H9 (cell line): ENCODE measurements around the gene RNPS1. TPM values are rescaled to one million over a fixed set of nuclear protein-coding genes. Genes with fewer than 3 reads are reported as not detected.

Experiments used
- DNase-seq: peaks from one replicate; pipeline ENCODE4 v3.0.0-alpha.2; 2017
- H2AFZ ChIP-seq: one replicate; pipeline ENCODE4 v1.6.1; 2013; ENCODE audit warnings: mild to moderate bottlenecking, low read length, control low read depth, moderate library complexity
- H2AK5ac ChIP-seq: 2 replicates; pipeline ENCODE4 v1.6.1; 2013; ENCODE audit warnings: low read length, control low read depth, mixed read lengths; ENCODE audit not compliant: insufficient read length
- H2BK120ac ChIP-seq: one replicate; pipeline ENCODE4 v1.6.1; 2013; ENCODE audit warnings: low read depth, mild to moderate bottlenecking, low read length, control low read depth, inconsistent platforms; ENCODE audit not compliant: poor library complexity, severe bottlenecking
- H2BK12ac ChIP-seq: 2 replicates; pipeline ENCODE4 v1.6.1; 2013; ENCODE audit warnings: low read length, control low read depth, mixed read lengths, low read depth; ENCODE audit not compliant: insufficient read length
- H2BK15ac ChIP-seq: 2 replicates; pipeline ENCODE4 v1.6.1; 2013; ENCODE audit warnings: low read depth, low read length, control low read depth
- H2BK20ac ChIP-seq: one replicate; pipeline ENCODE4 v1.6.1; 2013; ENCODE audit warnings: low read depth, mild to moderate bottlenecking, low read length, control low read depth, inconsistent platforms; ENCODE audit not compliant: poor library complexity, severe bottlenecking
- H2BK5ac ChIP-seq: 2 replicates; pipeline ENCODE4 v1.6.1; 2013; ENCODE audit warnings: low read length, control low read depth, mixed read lengths; ENCODE audit not compliant: insufficient read length
- H3K14ac ChIP-seq: 2 replicates; pipeline ENCODE4 v1.6.1; 2013; ENCODE audit warnings: low read length, control low read depth; ENCODE audit not compliant: insufficient read depth
- H3K18ac ChIP-seq: 2 replicates; pipeline ENCODE4 v1.6.1; 2013; ENCODE audit warnings: low read depth, mild to moderate bottlenecking, mixed read lengths, low read length, control low read depth; ENCODE audit not compliant: insufficient read length
- H3K23ac ChIP-seq: 2 replicates; pipeline ENCODE4 v1.6.1; 2013; ENCODE audit warnings: low read length, control low read depth, mixed read lengths, low read depth; ENCODE audit not compliant: insufficient read length
- H3K23me2 ChIP-seq: 2 replicates; pipeline ENCODE4 v1.6.1; 2013; ENCODE audit warnings: low read depth, mild to moderate bottlenecking, mixed read lengths, low read length, control low read depth; ENCODE audit not compliant: insufficient read length, poor library complexity, severe bottlenecking
- H3K27ac ChIP-seq: 2 replicates; pipeline ENCODE4 v1.5.1; 2013; ENCODE audit warnings: low read length, control low read depth, mixed read lengths, low read depth; ENCODE audit not compliant: insufficient read length
- H3K27me3 ChIP-seq: 2 replicates; pipeline ENCODE4 v1.6.1; 2013; ENCODE audit warnings: low read length, control low read depth, inconsistent platforms; ENCODE audit not compliant: insufficient read depth
- H3K4ac ChIP-seq: 2 replicates; pipeline ENCODE4 v1.6.1; 2013; ENCODE audit warnings: low read depth, mild to moderate bottlenecking, control low read depth, inconsistent platforms, low read length, moderate library complexity
- H3K4me1 ChIP-seq: 2 replicates; pipeline ENCODE4 v1.6.1; 2013; ENCODE audit warnings: low read length, control low read depth, inconsistent platforms; ENCODE audit not compliant: insufficient read depth
- H3K4me2 ChIP-seq: 2 replicates; pipeline ENCODE4 v1.6.1; 2013; ENCODE audit warnings: low read length, control low read depth, mixed read lengths; ENCODE audit not compliant: insufficient read length, insufficient read depth
- H3K56ac ChIP-seq: 2 replicates; pipeline ENCODE4 v1.6.1; 2013; ENCODE audit warnings: low read depth, mild to moderate bottlenecking, mixed read lengths, low read length, control low read depth; ENCODE audit not compliant: insufficient read length
- H3K79me1 ChIP-seq: 2 replicates; pipeline ENCODE4 v1.6.1; 2013; ENCODE audit warnings: low read depth, mild to moderate bottlenecking, moderate library complexity, low read length, control low read depth, inconsistent platforms; ENCODE audit not compliant: insufficient read depth, poor library complexity, severe bottlenecking
- H3K79me2 ChIP-seq: 2 replicates; pipeline ENCODE4 v1.6.1; 2013; ENCODE audit warnings: low read length, control low read depth, inconsistent platforms; ENCODE audit not compliant: insufficient read depth
- H3K9ac ChIP-seq: 2 replicates; pipeline ENCODE4 v1.6.1; 2013; ENCODE audit warnings: low read length, control low read depth, mixed read lengths; ENCODE audit not compliant: insufficient read length; ENCODE audit errors: extremely low read depth
- H3K9me3 ChIP-seq: one replicate; pipeline ENCODE4 v1.6.1; 2013; ENCODE audit warnings: low read depth, low read length, inconsistent platforms; ENCODE audit not compliant: control insufficient read depth
- H3T11ph ChIP-seq: one replicate; pipeline ENCODE4 v1.6.1; 2013; ENCODE audit warnings: mild to moderate bottlenecking, low read length, control low read depth, inconsistent platforms
- H4K20me1 ChIP-seq: one replicate; pipeline ENCODE4 v1.6.1; 2013; ENCODE audit not compliant: control insufficient read depth, insufficient read length, insufficient read depth
- H4K5ac ChIP-seq: 2 replicates; pipeline ENCODE4 v1.6.1; 2013; ENCODE audit warnings: low read depth, mild to moderate bottlenecking, mixed read lengths, low read length, control low read depth; ENCODE audit not compliant: insufficient read length
- H4K8ac ChIP-seq: replicated peaks from 2 replicates; pipeline ENCODE4 v1.6.1; 2013; ENCODE audit warnings: low read length, control low read depth, mixed read lengths, low read depth; ENCODE audit not compliant: insufficient read length
- H4K91ac ChIP-seq: 2 replicates; pipeline ENCODE4 v1.6.1; 2013; ENCODE audit warnings: low read depth, mild to moderate bottlenecking, moderate library complexity, mixed read lengths, low read length, control low read depth; ENCODE audit not compliant: insufficient read length
- H3K27ac Mint-ChIP-seq, 3 experiments: 2 replicates in 2 of 3; 3 replicates in 1 of 3; pipeline ENCODE4 v1.8.0; 2020 to 2021; ENCODE audit warnings: mixed read lengths in 3 of 3, mild to moderate bottlenecking in 1 of 3, moderate library complexity in 1 of 3
- H3K27me3 Mint-ChIP-seq: 2 replicates; pipeline ENCODE4 v1.8.0; 2021; ENCODE audit warnings: low read depth, mild to moderate bottlenecking, moderate library complexity, mixed read lengths
- H3K36me3 Mint-ChIP-seq, 3 experiments: 2 replicates in 2 of 3; 3 replicates in 1 of 3; pipeline ENCODE4 v1.8.0; 2020 to 2021; ENCODE audit warnings: low read depth in 3 of 3, mixed read lengths in 3 of 3; ENCODE audit not compliant: insufficient read depth in 1 of 3
- H3K4me1 Mint-ChIP-seq, 2 experiments: 2 replicates each; pipeline ENCODE4 v1.8.0; 2020; ENCODE audit warnings: mixed read lengths in 2 of 2
- H3K4me3 Mint-ChIP-seq, 2 experiments: 2 replicates in 1 of 2; 3 replicates in 1 of 2; pipeline ENCODE4 v1.8.0; 2020 to 2021; ENCODE audit warnings: mild to moderate bottlenecking in 2 of 2, mixed read lengths in 2 of 2, moderate library complexity in 1 of 2
- H3K9me3 Mint-ChIP-seq, 2 experiments: 2 replicates in 1 of 2; 3 replicates in 1 of 2; pipeline ENCODE4 v1.8.0; 2020; ENCODE audit warnings: mild to moderate bottlenecking in 2 of 2, mixed read lengths in 2 of 2, moderate library complexity in 1 of 2
- WGBS: extraction: QIAGEN DNeasy Blood & Tissue Kit; methylation state at CpG from one replicate; pipeline ENCODE4 v1.1.7; 2013; ENCODE audit warnings: missing lambda C conversion rate, low lambda C conversion rate, mixed read lengths; ENCODE audit not compliant: insufficient read length; ENCODE audit errors: extremely low coverage; 5-methylcytosine and 5-hydroxymethylcytosine counted together
- total RNA-seq: library from RNA; stranded (reverse); gene quantifications from 2 replicates; pipeline ENCODE4 v1.2.1, GENCODE V29; 2021
- TF ChIP-seq, protein P1 (sequence below): fragments of 200-600 bp; sonication (generic); conservative IDR thresholded peaks from 3 replicates; pipeline ENCODE4 v1.8.0; 2021; ENCODE audit warnings: antibody characterized with exemption, mild to moderate bottlenecking

The RNPS1 gene
- total RNA-seq, 1 experiment from 2014 or later: 384 TPM

DNA sequence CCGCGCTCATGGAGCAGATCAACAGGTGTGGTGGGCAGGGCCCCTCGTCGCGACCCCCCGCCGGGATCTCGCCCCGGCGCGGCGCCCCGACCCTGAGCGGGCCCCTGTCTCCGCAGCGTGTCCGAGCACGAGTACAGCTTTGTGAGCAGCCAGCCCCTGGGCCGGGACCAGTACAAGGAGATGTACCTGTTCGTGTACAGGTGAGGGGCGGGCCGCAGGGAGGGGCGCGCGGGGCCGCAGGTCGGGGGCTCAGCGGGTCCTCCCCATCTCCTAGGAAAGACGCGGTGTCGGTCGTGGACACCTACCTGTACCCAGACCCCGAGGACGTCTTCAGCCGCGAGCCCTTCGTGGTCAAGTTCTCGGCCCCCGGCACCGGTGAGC lies 30.8 kb downstream of the RNPS1 start:
- no peaks in the 10 kb centered on the region for H3K9me3 Mint-ChIP-seq
- no peak for DNase-seq
- peaks cover 13% of the 10 kb centered on the region for H3K23me2 ChIP-seq
- no peaks in the 10 kb centered on the region for H3K79me2 ChIP-seq
- no CpG with 5 or more reads among the region's 40 CpGs for WGBS
- H2BK12ac ChIP-seq: no peak overlapping the region
- no peak overlapping the region for H4K91ac ChIP-seq
- H2BK20ac ChIP-seq: no peak overlapping the region
- H3K9me3 ChIP-seq: no peaks in the 10 kb centered on the region
- H3K4me1 ChIP-seq: no peaks in the 10 kb centered on the region
- no peak overlapping the region for H2BK120ac ChIP-seq
- no peak overlapping the region for H3K23ac ChIP-seq
- H3K56ac ChIP-seq: no peak overlapping the region
- H3K4ac ChIP-seq: no peak overlapping the region
- H2AK5ac ChIP-seq: no peak overlapping the region
- peaks cover 2 to 28% (median 5%) of the 10 kb centered on the region in 3 experiments; a peak in 5 of 7 replicates for H3K36me3 Mint-ChIP-seq
- H3T11ph ChIP-seq: no peak overlapping the region
- peak overlapping the region; percentile 42 to 72; a peak in 4 of 5 replicates for H3K4me3 Mint-ChIP-seq
- H3K27ac Mint-ChIP-seq: no peak overlapping the region
- H2BK5ac ChIP-seq: no peak overlapping the region
- no peak overlapping the region for H2BK15ac ChIP-seq
- no peak overlapping the region for H2AFZ ChIP-seq
- no peak overlapping the region for H4K5ac ChIP-seq
- H4K20me1 ChIP-seq: no peaks in the 10 kb centered on the region
- H3K27me3 Mint-ChIP-seq: peaks cover 16% of the 10 kb centered on the region
- peaks cover 2% of the 10 kb centered on the region; the same call in 1 of the 2 replicates for H3K27me3 ChIP-seq
- H3K4me1 Mint-ChIP-seq: peaks cover 0 to 3% of the 10 kb centered on the region in 2 experiments; a peak in 1 of 4 replicates
- no peak overlapping the region for H3K27ac ChIP-seq
- H4K8ac ChIP-seq: no peak overlapping the region
- H3K9ac ChIP-seq: no peak overlapping the region
- no peak overlapping the region for H3K18ac ChIP-seq
- H3K4me2 ChIP-seq: peak overlapping the region; percentile 67
- TF ChIP-seq, protein P1, sequence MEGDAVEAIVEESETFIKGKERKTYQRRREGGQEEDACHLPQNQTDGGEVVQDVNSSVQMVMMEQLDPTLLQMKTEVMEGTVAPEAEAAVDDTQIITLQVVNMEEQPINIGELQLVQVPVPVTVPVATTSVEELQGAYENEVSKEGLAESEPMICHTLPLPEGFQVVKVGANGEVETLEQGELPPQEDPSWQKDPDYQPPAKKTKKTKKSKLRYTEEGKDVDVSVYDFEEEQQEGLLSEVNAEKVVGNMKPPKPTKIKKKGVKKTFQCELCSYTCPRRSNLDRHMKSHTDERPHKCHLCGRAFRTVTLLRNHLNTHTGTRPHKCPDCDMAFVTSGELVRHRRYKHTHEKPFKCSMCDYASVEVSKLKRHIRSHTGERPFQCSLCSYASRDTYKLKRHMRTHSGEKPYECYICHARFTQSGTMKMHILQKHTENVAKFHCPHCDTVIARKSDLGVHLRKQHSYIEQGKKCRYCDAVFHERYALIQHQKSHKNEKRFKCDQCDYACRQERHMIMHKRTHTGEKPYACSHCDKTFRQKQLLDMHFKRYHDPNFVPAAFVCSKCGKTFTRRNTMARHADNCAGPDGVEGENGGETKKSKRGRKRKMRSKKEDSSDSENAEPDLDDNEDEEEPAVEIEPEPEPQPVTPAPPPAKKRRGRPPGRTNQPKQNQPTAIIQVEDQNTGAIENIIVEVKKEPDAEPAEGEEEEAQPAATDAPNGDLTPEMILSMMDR: no peak
- no peaks in the 10 kb centered on the region for H3K79me1 ChIP-seq
- no peak overlapping the region; the same call in 1 of the 2 replicates for H3K14ac ChIP-seq
